HG02610 (cell line): ENCODE data around the gene TAB3.

Source experiments
- ATAC-seq: cut with Tn5 transposase; IDR thresholded peaks from one replicate; pipeline ENCODE4 v1.9.1; 2021; ENCODE audit warnings: mild to moderate bottlenecking, moderate library complexity; ENCODE audit not compliant: unreplicated experiment

Gene TAB3

DNA sequence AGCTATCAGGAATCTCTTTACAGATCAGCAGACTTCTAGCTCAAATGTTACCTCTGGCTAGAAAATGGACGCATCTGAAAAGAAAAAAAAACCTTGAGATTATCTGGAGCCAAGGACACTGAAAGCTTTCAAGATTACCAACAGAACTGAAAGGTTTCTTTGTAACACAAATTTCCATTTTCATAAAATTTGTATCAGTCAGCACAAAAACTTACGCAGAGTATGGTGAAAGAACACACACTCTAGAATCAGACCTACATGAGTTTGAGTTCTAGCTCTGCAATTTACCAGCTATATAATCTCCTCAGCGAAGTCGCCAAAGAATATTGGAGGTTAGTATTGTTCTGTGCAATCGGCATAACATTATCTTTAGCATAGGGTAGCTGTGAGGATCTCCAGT, 1.8 kb downstream of the TAB3 start:
- ATAC-seq: no peak

DNA sequence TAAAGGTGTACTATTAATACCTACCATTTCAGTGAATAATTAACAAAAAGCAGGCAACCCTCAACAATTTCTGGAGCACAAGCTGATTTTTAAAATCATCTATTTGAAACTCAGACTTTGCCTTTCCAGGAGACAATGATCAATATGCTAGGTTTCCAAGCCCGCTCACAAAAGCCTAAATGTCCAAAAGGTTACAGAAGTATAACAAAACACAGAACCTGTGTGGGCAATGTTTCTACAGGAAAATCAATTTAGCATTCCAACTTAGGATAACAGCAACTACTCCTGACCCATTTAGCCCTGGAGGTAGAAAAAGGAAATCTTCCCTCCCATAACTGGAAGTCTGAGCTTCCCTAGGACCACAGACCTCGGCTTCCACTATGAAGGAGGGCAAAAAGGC, 3.9 kb downstream of the TAB3 start:
- ATAC-seq: no peak

DNA sequence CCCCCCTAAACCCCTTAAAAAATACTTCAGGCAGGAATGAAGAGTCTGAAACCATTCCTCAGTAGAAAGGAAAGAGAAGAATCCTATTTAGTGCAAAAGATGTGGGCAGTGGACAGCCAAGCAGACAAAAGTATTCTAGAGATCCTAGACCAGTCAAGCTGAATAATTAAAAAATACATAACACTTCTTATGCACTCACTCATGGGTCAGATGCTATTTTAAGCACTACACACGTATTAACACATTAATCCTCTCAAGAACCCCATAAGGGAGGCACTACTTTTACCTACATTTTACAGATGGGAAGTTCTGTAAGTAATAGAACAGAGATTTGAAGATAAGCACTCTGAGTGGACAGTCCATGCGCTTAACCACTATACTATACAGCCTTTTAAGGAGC, 5.9 kb downstream of the TAB3 start:
- no peak for ATAC-seq

DNA sequence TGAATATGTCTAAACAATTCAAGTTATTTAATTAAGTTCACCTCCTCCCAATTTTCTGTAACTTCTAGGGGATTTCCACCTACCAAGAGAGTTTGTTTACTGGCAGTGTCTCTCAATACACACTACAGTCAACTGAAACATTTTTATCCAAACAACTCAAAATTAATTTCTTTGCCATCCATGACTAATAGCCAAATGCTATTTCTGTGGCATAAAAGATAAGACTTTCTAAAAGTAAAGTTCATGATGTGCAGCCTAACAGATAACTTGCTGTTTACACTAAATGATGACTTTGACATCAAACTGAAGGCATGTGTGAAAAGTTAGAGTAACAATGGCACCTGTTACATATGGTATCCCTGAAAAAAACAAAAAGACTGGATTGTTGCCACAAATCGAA, 7.3 kb downstream of the TAB3 start:
- no peak for ATAC-seq

DNA sequence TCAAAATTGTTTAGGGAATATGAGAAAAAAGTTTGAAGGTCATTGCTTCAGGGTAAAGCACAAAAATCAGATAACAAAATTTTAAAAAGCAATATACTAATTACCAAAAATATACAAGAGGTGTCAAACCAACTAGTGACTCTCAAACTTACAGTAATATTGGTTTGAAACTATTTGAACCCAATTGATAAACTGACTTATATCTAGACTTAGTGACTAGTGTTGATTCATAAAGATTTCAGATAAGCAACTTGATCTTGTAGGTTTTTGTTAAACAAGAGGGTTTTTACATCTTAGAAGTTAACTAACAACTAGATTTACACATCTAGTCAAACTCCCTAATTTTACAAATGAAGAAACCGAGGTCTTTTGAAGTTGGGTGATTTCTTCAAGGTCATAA, 7.7 kb downstream of the TAB3 start:
- no peak for ATAC-seq

GRCh38 chrX:30880058-30880457, 9.0 kb downstream of the TAB3 start:
- no peak for ATAC-seq

DNA sequence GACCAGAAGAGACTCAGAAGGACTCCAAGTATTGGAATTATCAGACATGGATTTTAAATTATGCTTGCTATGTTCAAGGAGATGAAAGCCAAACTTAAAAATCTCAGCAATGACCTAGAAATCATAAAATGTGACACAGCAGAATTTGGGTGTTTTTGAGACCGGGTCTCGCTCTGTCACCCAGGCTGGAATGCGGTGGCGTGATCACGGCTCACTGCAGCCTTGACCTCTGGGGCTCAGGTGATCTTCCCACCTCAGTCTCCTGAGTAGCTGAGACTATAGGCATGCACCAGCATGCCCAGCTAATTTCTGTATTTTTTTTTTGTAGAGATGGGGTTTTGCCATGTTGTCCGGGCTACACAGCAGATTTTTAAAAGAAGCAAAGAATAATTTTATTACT, 12.7 kb downstream of the TAB3 start:
- ATAC-seq: no peak

- no peak for ATAC-seq
These were observed 13.1 kb downstream of the TAB3 start for GRCh38 chrX:30875957-30876356.

GRCh38 chrX:30874851-30875250, 14.2 kb downstream of the TAB3 start:
- ATAC-seq: no peak

GRCh38 chrX:30870572-30870971, 18.5 kb downstream of the TAB3 start:
- no peak for ATAC-seq

DNA sequence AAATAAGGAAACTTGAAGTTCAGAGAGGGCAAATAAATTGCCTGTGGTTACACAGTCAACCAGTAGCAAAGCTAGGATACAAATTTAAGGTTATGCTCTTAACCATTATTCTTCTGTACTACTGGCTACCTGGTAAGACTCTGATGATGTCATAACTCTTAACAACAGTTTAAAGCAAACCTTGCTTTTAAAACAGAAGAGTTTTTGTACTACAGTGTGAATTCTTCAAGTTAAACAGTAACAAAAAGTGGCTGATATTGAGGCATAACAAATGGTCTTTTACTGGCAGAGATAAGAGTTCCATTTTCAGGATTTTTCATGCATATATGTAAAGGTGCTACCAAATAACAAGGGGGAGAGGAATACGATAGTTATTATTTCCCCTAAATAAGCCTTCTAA, 23.4 kb downstream of the TAB3 start:
- no peak for ATAC-seq

DNA sequence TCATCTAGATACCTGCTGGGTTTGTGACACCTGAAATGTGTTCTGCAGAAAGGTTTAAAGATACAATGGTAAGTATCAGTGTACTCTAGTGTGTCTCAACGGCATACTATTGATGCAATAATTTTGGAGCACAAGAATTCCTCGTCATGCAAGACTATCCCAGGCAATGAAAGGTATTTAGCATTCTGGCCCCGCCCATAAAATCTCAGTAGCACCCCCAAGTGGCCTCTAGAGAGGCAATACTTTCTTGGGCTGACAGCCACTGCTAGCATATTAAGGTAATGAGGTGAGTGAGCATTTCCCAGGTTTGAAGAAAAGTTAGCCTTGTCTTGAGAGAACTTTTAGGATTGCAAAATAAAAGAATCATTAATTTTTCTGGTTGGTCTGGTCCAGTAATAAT, 24.0 kb downstream of the TAB3 start:
- no peak for ATAC-seq

DNA sequence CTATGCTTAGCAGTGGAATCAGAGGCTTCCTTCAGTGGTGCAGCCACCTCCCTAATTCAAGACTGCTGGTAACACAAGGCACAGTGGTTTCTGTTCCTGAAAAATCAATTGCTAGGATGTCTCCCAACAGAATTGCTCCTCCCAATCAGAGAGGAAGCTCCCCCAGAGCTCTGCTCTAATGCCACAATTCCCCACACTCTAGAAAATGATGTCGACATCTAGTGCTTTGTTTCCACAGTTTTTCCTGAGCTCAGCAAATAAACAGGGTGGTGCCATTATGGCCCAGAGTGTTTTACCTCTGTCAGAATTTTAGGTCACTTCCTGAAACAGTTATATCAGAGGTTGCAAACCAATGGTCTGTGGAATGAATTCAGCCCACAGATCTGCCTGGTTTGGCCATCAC, 24.7 kb downstream of the TAB3 start:
- ATAC-seq: no peak

GRCh38 chrX:30863974-30864373, 25.1 kb downstream of the TAB3 start:
- no peak for ATAC-seq

GRCh38 chrX:30858098-30858497, 31.0 kb downstream of the TAB3 start:
- ATAC-seq: no peak

- ATAC-seq: no peak
These were observed 37.6 kb downstream of the TAB3 start for GRCh38 chrX:30851449-30851848.

DNA sequence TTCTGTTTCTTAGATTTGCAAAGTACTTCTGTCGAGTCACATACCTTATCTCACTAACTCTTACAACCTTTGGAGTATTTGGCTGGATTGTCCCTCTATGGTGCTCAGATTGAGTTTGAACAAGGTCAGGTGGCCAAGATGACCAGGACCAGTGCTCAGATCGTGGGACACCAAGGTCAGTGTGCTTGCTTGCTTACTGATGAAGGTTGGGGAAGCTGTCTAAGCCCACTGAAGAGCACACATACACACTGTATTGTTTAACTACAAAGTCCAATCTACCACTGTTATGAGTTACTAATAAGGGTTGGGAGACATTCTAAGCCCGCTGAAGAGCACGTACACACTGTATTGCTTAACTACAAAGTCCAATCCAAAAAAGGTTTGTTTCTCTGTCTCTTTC, 53.7 kb downstream of the TAB3 start:
- no peak for ATAC-seq

GRCh38 chrX:30833896-30834295, 55.2 kb downstream of the TAB3 start:
- ATAC-seq: no peak

- no peak for ATAC-seq
These were observed 58.0 kb downstream of the TAB3 start for GRCh38 chrX:30831082-30831481.

- ATAC-seq: no peak
These were observed 58.6 kb downstream of the TAB3 start for GRCh38 chrX:30830326-30830943.

- ATAC-seq: no peak
These were observed 64.8 kb downstream of the TAB3 start for GRCh38 chrX:30824275-30824674.

DNA sequence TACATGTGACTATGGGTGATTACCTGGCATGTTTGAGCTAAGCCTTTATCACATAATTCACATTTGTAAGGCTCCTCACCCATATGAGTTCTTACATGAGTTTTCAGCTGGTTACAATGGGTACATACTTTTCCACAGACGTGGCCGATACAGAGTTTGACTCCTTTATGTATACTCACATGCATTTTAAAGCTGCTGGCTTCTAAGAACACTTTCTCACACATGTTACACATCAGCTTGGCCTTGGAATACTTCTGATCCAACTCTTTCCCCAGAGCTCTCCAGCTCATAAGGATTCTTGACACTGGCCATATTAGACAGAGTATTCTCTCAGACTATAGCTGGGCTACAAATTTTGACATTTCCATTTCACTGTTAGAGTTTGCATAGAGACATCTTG, 66.3 kb downstream of the TAB3 start:
- no peak for ATAC-seq

DNA sequence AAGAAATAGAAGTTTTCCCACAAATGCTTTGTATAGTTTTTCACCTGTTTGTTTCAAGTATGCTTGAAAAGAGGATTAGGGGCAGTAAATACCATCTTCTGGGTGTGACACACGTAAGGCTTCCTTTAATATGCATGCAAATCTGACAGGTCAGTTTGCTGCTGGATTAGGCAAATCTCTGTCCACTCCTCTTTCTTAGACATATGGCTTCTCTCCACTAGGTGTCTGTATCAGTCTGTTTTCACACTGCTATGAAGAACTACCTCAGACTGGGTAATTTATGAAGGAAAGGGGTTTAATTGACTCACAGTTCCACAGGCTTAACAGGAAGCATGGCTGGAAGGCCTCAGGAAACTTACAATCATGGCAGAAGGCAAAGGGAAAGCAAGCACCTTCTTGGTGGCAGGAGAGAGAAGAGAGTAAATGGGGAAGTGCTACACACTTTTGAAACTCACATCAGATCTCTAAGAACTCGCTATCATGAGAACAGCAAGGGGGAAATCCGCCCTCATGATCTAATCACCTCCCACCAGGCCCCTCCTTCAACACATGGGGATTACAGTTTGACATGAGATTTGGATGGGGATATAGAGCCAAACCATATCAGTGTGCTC, 66.9 kb downstream of the TAB3 start:
- peak; percentile 72 for ATAC-seq
